Activated CD4-positive, alpha-beta T cell treated with anti-CD3 and anti-CD28 coated beads, Interleukin-2, Interleukin-6, amounts not matched to agents 100 ng/mL and 50 ng/mL, durations not matched to agents 16 hours and 8 hours (primary cell): ENCODE measurements around the gene SLC7A1.

Experiments used
- DNase-seq: peaks from one replicate; pipeline ENCODE4 v3.0.0-alpha.2; 2020

Gene SLC7A1

GRCh38 chr13:29483623-29484022 is 111.9 kb downstream of the SLC7A1 start:
- DNase-seq: no peak

- DNase-seq: no peak
Measured at GRCh38 chr13:29483211-29483610, 112.3 kb downstream of the SLC7A1 start.

GRCh38 chr13:29482504-29482903 is 113.0 kb downstream of the SLC7A1 start:
- DNase-seq: no peak

DNA sequence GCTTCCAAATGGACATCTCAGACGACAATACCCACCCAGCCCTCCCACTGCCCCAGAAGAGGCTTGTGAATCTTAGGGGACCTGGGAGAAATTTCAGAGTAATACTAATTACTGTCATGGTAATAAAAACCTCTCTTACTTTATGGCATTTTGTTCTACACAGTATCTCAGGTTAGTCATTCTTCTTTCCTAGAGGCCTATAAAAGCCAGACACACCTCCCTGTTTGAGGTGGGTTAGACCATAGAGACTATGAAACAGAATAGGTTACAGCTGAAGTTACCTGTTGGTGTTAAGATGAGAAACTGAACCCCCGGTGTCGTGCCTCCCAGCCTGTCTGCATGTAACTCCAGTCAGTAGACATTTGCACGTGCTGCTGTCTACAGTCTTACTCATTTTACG is 113.9 kb downstream of the SLC7A1 start:
- no peak for DNase-seq

- DNase-seq: no peak
Measured at GRCh38 chr13:29480893-29481525, 114.5 kb downstream of the SLC7A1 start.

- no peak for DNase-seq
Measured at GRCh38 chr13:29479716-29480492, 115.6 kb downstream of the SLC7A1 start.

GRCh38 chr13:29476046-29476445 is 119.4 kb downstream of the SLC7A1 start:
- DNase-seq: no peak

- no peak for DNase-seq
Measured at GRCh38 chr13:29474991-29475390, 120.5 kb downstream of the SLC7A1 start.

DNA sequence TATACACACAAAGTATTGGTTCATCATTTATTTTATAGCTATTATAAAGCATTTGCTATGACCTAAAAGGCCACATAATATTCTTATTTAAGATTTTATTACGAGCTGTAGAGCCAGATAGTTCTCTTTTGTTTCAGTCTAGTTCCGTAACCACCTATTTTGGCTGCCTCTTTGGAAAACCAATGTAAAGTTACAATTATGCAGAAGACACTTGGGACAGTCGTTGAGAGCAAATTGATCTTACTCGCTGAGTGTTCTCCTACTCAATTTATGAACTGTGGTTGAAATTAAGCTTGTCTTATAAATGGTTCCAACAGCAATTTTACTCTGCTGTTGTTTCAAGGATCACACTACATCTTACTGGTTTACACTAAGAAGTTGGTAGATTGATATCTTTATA is 122.3 kb downstream of the SLC7A1 start:
- DNase-seq: no peak

DNA sequence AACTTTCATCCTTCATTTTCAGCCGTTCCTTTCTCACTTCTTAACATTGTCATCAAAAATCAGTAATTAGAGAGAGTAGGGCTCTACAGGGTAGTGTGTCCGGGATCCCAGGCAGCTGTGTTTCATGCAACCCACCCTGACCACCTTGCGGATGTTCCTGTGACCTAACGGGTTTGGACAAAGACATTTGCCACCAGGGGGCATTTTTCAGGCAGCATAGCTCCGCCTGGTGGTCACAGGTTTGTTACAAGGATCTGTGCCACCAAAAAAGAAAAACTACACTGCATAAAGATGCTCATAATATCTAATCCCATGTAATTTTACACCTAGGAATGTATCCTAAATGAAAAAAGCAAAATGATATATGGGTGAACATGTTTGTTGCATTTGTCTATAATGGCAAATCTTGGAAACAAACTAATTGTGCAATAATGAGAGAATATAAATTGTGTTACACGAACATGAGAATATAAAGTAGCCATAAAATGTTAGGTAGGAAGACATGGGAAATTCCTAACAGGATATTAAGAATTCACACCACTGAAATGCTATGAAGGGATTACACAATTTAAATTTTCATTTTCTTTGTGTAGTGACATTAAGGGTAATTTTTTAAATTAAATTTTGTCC is 123.0 kb downstream of the SLC7A1 start:
- peak; percentile 62 for DNase-seq

- no peak for DNase-seq
Measured at GRCh38 chr13:29471551-29471950, 123.9 kb downstream of the SLC7A1 start.

GRCh38 chr13:29465741-29466293 is 129.7 kb downstream of the SLC7A1 start:
- no peak for DNase-seq

GRCh38 chr13:29464105-29464679 is 131.3 kb downstream of the SLC7A1 start:
- no peak for DNase-seq

DNA sequence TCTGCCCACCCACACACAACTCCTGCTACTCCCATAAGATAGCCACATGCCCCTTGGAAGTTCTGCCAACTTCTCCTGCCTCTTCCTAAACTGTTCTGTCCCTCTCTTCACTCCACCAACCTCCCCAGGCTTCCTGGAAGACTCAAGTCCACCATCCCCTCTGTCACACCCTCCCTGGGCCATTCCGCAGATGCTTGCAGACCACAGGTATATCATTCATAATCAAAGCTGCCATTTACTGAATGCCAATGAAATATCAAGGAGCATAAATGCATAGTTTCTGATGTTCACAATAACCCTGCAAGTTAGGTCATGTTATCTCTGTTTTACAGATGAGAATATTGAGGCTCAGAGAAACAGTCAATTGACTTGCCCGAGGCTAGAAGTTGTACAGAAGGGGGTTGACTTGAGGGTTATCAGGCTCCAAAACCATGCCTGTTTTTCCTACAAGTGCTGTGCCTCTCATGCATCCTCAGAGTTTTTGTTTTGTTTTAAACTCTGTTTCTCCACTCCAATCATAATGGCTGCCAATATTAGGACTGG is 135.6 kb downstream of the SLC7A1 start:
- DNase-seq: no peak
